Mucosa of stomach (tissue), 1 donor: Measurements from ENCODE around the gene NAGLU.
"Not testable (repeated sequence)": the region's sequence is repeated elsewhere in the genome, so short reads cannot be mapped to it uniquely, and the experiment has no call there.

Experiments used
- H3K27me3 ChIP-seq: one replicate; pipeline ENCODE4 v1.7.0; 2013; ENCODE audit warnings: mild to moderate bottlenecking, low read length; ENCODE audit not compliant: control insufficient read depth, insufficient read depth
- H3K36me3 ChIP-seq: one replicate; pipeline ENCODE4 v1.7.0; 2013; ENCODE audit warnings: low read length; ENCODE audit not compliant: control insufficient read depth, insufficient read depth
- H3K4me1 ChIP-seq: one replicate; pipeline ENCODE4 v1.7.0; 2013; ENCODE audit warnings: mild to moderate bottlenecking, low read length; ENCODE audit not compliant: control insufficient read depth, insufficient read depth
- H3K4me3 ChIP-seq: one replicate; pipeline ENCODE4 v1.7.0; 2013; ENCODE audit warnings: low read length
- H3K9ac ChIP-seq: one replicate; pipeline ENCODE4 v1.7.0; 2013; ENCODE audit warnings: mild to moderate bottlenecking, low read length, moderate library complexity
- H3K9me3 ChIP-seq: one replicate; pipeline ENCODE4 v1.7.0; 2013; ENCODE audit warnings: mild to moderate bottlenecking, low read length, moderate library complexity; ENCODE audit not compliant: control insufficient read depth
- donor health status: Pancreatic carcinoma.

NAGLU gene

GRCh38 chr17:42537826-42538451, 1.9 kb downstream of the NAGLU start:
- peaks cover 42% of the 10 kb centered on the region for H3K4me1 ChIP-seq
- no peaks in the 10 kb centered on the region for H3K36me3 ChIP-seq
- no peak overlapping the region for H3K4me3 ChIP-seq
- H3K9ac ChIP-seq = no peak overlapping the region
- no peaks in the 10 kb centered on the region for H3K27me3 ChIP-seq
- no peaks in the 10 kb centered on the region for H3K9me3 ChIP-seq

- H3K9ac ChIP-seq = no peak overlapping the region
These were observed 2.4 kb downstream of the NAGLU start for GRCh38 chr17:42538482-42538881.

GRCh38 chr17:42540558-42540957, 4.5 kb downstream of the NAGLU start:
- H3K4me1 ChIP-seq = peaks cover 35% of the 10 kb centered on the region
- H3K27me3 ChIP-seq, H3K9me3 ChIP-seq, H3K4me3 ChIP-seq, H3K36me3 ChIP-seq, H3K9ac ChIP-seq: not testable (repeated sequence)

More at GRCh38 chr17:42538482-42538881, 2.4 kb downstream of the NAGLU start:
- Histone ChIP-seq H3K4me3 (no peak overlapping the region), H3K9me3 (no peaks in the 10 kb centered on the region), H3K27me3 (no peaks in the 10 kb centered on the region), H3K36me3 (no peaks in the 10 kb centered on the region), H3K4me1 (peaks cover 42% of the 10 kb centered on the region)

- no peaks in the 10 kb centered on the region for H3K36me3 ChIP-seq
- H3K4me3 ChIP-seq = no peak overlapping the region
- peaks cover 31% of the 10 kb centered on the region for H3K4me1 ChIP-seq
- H3K9me3 ChIP-seq = no peaks in the 10 kb centered on the region
- H3K27me3 ChIP-seq = no peaks in the 10 kb centered on the region
- H3K9ac ChIP-seq = peak overlapping the region; percentile 49
These were observed 5.2 kb downstream of the NAGLU start for GRCh38 chr17:42541041-42541833.

- Histone ChIP-seq H3K9me3 (no peaks in the 10 kb centered on the region), H3K36me3 (no peaks in the 10 kb centered on the region), H3K27me3 (no peaks in the 10 kb centered on the region), H3K4me3 (no peak overlapping the region), H3K4me1 (peaks cover 28% of the 10 kb centered on the region), H3K9ac (no peak overlapping the region)
These were observed 7.4 kb downstream of the NAGLU start for GRCh38 chr17:42543190-42544079.

GRCh38 chr17:42544874-42545283, 8.8 kb downstream of the NAGLU start:
- Histone ChIP-seq H3K9ac (no peak overlapping the region), H3K4me3 (no peak overlapping the region), H3K9me3 (no peaks in the 10 kb centered on the region), H3K27me3 (no peaks in the 10 kb centered on the region), H3K4me1 (peaks cover 37% of the 10 kb centered on the region), H3K36me3 (no peaks in the 10 kb centered on the region)

GRCh38 chr17:42545755-42546505, 9.9 kb downstream of the NAGLU start:
- not testable (repeated sequence) for H3K27me3 ChIP-seq, H3K9me3 ChIP-seq, H3K36me3 ChIP-seq, H3K4me3 ChIP-seq, H3K9ac ChIP-seq
- H3K4me1 ChIP-seq = peaks cover 33% of the 10 kb centered on the region

- no peaks in the 10 kb centered on the region for H3K36me3 ChIP-seq
- H3K9me3 ChIP-seq = no peaks in the 10 kb centered on the region
- H3K27me3 ChIP-seq = no peaks in the 10 kb centered on the region
- no peak overlapping the region for H3K4me3 ChIP-seq
- H3K4me1 ChIP-seq = peaks cover 22% of the 10 kb centered on the region
- H3K9ac ChIP-seq = no peak overlapping the region
These were observed 11.0 kb downstream of the NAGLU start for GRCh38 chr17:42547001-42547461.

GRCh38 chr17:42547698-42548069, 11.6 kb downstream of the NAGLU start:
- Histone ChIP-seq H3K36me3 (no peaks in the 10 kb centered on the region), H3K9me3 (no peaks in the 10 kb centered on the region), H3K9ac (peak overlapping the region; percentile 8), H3K4me1 (peaks cover 16% of the 10 kb centered on the region), H3K27me3 (no peaks in the 10 kb centered on the region), H3K4me3 (no peak overlapping the region)

GRCh38 chr17:42548070-42548837, 12.2 kb downstream of the NAGLU start:
- peaks cover 14% of the 10 kb centered on the region for H3K4me1 ChIP-seq
- no peaks in the 10 kb centered on the region for H3K27me3 ChIP-seq
- no peaks in the 10 kb centered on the region for H3K36me3 ChIP-seq
- H3K4me3 ChIP-seq = no peak overlapping the region
- H3K9ac ChIP-seq = peak overlapping the region; percentile 8
- H3K9me3 ChIP-seq = no peaks in the 10 kb centered on the region
